ENCODE results near the gene WDR1.

WDR1 gene

GRCh38 chr4:10113362-10114047 is 3.1 kb downstream of the WDR1 start:
- DNase-seq, result no peak

- no peak for DNase-seq
These were observed 3.8 kb downstream of the WDR1 start for GRCh38 chr4:10112658-10113284.

GRCh38 chr4:10111067-10111801 is 5.4 kb downstream of the WDR1 start:
- no peak for DNase-seq

- DNase-seq, result no peak
These were observed 6.5 kb downstream of the WDR1 start for GRCh38 chr4:10109995-10110670.

- peak; percentile 18 for DNase-seq
These were observed 7.5 kb downstream of the WDR1 start for GRCh38 chr4:10108818-10109783.

GRCh38 chr4:10108391-10108790 is 8.2 kb downstream of the WDR1 start:
- no peak for DNase-seq

- DNase-seq, result no peak
These were observed 9.2 kb downstream of the WDR1 start for GRCh38 chr4:10107111-10108091.

GRCh38 chr4:10106421-10107039 is 10.1 kb downstream of the WDR1 start:
- DNase-seq, result no peak

GRCh38 chr4:10105920-10106319 is 10.7 kb downstream of the WDR1 start:
- no peak for DNase-seq

- no peak for DNase-seq
These were observed 11.2 kb downstream of the WDR1 start for GRCh38 chr4:10105421-10105820.

- DNase-seq, result no peak
These were observed 11.7 kb downstream of the WDR1 start for GRCh38 chr4:10104991-10105276.

- DNase-seq, result no peak
These were observed 12.2 kb downstream of the WDR1 start for GRCh38 chr4:10104211-10104990.

GRCh38 chr4:10102474-10103332 is 13.9 kb downstream of the WDR1 start:
- DNase-seq, result no peak

- no peak for DNase-seq
These were observed 14.7 kb downstream of the WDR1 start for GRCh38 chr4:10101671-10102473.

GRCh38 chr4:10100734-10101216 is 15.8 kb downstream of the WDR1 start:
- no peak for DNase-seq

- no peak for DNase-seq
These were observed 16.9 kb downstream of the WDR1 start for GRCh38 chr4:10099499-10100325.

GRCh38 chr4:10098780-10099160 is 17.8 kb downstream of the WDR1 start:
- DNase-seq, result no peak
